ENCODE data around the gene LRRC8C.

- TF ChIP-seq EZH2phosphoT487 (IDR thresholded peaks at IDR 0.05; ENCODE audit: borderline replicate concordance, low read length), result no peak
- TF ChIP-seq, protein P1, sequence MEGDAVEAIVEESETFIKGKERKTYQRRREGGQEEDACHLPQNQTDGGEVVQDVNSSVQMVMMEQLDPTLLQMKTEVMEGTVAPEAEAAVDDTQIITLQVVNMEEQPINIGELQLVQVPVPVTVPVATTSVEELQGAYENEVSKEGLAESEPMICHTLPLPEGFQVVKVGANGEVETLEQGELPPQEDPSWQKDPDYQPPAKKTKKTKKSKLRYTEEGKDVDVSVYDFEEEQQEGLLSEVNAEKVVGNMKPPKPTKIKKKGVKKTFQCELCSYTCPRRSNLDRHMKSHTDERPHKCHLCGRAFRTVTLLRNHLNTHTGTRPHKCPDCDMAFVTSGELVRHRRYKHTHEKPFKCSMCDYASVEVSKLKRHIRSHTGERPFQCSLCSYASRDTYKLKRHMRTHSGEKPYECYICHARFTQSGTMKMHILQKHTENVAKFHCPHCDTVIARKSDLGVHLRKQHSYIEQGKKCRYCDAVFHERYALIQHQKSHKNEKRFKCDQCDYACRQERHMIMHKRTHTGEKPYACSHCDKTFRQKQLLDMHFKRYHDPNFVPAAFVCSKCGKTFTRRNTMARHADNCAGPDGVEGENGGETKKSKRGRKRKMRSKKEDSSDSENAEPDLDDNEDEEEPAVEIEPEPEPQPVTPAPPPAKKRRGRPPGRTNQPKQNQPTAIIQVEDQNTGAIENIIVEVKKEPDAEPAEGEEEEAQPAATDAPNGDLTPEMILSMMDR (IDR thresholded peaks at IDR 0.05; ENCODE audit: low read depth, low read length, poor library complexity, severe bottlenecking), result no peak
Observed at GRCh38 chr1:89609781-89610456, 23.0 kb upstream of the LRRC8C start.

Data from DOHH2 (cell line).